ENCODE data around the gene OR6V1. TPM values are rescaled to one million over a fixed set of nuclear protein-coding genes. Genes with fewer than 3 reads are reported as not detected.

OR6V1 gene, protein sequence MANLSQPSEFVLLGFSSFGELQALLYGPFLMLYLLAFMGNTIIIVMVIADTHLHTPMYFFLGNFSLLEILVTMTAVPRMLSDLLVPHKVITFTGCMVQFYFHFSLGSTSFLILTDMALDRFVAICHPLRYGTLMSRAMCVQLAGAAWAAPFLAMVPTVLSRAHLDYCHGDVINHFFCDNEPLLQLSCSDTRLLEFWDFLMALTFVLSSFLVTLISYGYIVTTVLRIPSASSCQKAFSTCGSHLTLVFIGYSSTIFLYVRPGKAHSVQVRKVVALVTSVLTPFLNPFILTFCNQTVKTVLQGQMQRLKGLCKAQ
- not detected for total RNA-seq

DNA sequence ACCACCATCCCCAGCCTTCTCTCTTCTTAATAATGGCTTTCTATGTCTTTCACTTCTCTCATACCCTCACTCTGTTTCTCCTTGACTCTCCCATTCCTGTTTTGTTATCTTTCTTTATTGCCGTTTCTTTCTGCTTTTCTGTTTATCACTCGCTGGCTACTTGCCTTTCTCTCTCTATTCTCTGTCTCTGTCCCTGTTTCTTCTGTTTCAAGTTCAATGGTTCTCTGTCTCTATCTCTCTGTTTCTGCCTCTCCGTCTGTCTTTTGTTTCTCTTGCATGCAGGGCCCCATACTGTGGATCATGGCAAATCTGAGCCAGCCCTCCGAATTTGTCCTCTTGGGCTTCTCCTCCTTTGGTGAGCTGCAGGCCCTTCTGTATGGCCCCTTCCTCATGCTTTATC, at the start of gene OR6V1:
Gene OR6V1, plus strand, starts transcription at position 301 of the 400 bp plus-strand sequence. Its CDS starts 0 bp downstream, at position 301.
- TF ChIP-seq, protein P1, sequence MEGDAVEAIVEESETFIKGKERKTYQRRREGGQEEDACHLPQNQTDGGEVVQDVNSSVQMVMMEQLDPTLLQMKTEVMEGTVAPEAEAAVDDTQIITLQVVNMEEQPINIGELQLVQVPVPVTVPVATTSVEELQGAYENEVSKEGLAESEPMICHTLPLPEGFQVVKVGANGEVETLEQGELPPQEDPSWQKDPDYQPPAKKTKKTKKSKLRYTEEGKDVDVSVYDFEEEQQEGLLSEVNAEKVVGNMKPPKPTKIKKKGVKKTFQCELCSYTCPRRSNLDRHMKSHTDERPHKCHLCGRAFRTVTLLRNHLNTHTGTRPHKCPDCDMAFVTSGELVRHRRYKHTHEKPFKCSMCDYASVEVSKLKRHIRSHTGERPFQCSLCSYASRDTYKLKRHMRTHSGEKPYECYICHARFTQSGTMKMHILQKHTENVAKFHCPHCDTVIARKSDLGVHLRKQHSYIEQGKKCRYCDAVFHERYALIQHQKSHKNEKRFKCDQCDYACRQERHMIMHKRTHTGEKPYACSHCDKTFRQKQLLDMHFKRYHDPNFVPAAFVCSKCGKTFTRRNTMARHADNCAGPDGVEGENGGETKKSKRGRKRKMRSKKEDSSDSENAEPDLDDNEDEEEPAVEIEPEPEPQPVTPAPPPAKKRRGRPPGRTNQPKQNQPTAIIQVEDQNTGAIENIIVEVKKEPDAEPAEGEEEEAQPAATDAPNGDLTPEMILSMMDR (IDR thresholded peaks at IDR 0.05; ENCODE audit: low read depth), result no peak

DNA sequence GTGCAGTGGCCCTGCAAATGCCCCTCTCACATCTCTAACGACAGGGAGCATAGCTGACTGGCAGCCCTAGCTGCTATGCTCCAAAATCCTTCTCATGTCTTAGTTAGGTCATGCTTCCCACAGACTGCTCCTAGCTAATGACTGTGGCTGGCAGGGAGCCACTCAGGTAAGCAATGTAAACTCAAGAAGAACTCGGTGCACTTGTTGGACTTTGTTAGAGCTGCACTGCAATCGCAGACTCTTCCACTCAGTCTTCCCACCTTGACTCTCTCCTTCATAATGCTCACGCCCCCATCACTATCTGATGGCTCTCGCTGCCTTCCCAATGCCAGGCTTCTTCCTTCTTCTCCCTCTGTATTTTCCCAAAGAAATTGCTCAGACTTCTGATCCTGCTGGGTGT, 49.2 kb upstream of the OR6V1 start:
- TF ChIP-seq, protein P1 (IDR thresholded peaks at IDR 0.05; ENCODE audit: low read depth), result no peak

DNA sequence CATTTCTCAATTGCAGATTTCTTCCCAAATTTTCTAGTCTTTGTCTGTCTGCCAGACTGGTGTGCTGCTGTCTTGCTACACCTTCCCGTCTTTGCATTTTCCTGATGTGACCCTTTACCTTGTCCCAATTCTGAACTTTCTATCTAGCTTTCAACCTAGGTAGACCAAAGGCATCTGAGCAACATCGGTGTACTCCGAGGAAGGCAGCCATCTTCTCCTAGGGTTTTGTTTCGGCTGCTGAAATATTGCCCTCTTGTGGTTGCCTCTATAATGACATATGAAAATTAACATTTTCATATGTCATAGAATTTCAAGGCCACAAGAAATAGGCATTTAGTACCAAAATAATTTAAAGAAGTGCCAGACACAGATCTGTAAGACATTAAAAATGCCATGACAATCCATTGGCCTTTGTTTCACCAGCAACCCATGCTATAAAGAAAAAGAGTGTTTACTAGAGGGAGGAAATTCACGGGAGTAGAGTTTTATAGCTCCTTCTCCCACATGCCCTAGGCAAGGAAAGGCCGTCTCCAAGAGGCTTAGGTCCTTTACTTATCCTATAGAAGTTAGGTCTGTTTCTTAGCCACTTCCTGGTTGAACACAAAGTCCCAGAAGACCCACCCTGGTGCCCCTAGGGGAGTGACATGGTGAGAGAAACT, 48.6 kb upstream of the OR6V1 start:
- TF ChIP-seq, protein P1 (IDR thresholded peaks at IDR 0.05; ENCODE audit: low read depth), result no peak

DNA sequence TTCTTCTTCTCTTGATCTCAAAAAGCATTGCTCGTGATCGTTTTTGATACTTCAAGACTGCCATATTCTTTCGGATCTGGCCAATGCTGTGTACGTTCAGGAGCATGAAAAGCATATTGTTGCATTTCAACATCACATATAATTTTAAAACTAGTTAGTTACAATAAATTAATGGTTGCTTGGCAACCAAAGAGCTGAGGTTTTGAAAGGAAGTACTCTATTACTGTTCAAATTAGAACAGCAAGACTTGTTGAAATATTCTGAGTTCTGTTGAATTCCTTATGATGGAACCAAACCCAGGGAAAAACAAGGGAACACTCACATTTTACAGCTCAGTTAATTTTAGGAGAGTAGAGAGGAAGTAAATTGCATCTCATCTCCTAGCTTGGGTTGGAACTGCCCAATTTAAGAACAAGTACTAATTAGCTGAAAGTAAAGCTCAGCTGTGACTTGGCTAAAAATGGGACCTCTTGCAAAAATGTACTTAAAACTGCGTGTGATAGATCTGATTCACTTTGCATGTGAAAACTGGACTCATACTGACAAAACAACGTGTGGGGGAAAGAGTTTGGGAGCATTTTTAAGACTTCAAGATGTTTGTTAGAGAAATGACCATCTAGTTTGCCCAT, 46.4 kb upstream of the OR6V1 start:
- TF ChIP-seq, protein P1 (IDR thresholded peaks at IDR 0.05; ENCODE audit: low read depth), result no peak

DNA sequence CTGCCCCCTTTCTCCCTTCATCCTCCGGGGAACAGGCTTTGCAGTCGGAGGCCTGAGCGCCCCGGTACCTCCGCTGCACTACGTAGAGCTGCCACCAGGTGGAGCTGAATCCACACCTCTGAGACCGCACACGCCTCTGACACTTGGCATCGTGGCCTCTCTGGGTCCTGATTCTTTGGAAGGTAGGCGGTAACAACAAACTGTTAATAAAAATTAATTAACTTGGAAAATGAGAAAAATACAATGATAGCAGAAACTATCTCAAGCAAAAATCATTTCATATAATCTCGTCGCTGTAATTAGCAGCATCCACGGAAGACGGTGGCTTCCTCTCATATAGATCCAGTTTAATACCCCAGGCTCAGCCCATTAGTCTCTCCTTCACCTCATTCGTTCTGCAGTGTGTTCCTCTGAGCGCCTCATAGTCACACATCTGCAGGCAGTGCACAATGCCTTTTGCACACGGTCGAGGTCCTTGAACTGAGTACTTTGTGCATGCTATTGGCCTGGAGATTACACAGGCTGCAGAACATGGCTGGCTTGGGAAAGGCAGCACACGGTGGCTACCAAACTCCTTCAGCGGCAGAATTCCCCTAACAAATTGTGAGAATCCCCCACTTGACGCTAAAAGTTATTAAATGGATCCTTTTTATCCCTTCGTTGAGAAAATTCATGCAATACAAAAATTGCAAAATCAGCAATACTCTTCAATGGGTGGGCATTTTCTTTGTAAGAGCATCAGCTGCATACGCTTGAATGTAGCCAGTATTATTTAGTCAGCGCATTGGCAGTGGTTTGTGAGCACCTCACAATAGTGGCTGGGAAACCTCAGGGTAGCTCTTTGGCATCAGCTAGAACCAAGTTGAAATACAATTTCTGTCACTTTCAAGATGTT, 43.9 kb upstream of the OR6V1 start:
- TF ChIP-seq, protein P1 (IDR thresholded peaks at IDR 0.05; ENCODE audit: low read depth), result no peak

DNA sequence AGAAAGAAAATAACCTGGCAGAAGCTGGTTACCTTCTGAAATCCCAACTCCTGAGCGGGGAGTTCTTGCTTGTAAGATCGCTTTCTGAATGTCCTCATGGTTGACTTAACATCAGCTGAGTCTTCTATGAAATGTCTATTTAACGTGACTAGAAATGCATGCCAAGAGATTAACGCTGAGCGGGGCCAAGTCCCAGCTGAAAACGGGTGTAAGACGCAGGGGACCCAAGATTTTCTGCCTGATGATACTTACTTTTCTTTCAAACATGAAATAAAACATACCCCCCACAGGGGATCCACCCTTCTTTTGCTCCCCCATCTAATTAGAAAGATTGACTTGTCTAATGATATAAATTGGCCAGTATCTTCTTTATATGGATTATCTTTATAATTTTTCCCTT, 40.1 kb upstream of the OR6V1 start:
- TF ChIP-seq, protein P1 (IDR thresholded peaks at IDR 0.05; ENCODE audit: low read depth), result no peak
